Breast epithelium (tissue), 4 donors: ENCODE data around the gene SLC17A3. TPM values are rescaled to one million over a fixed set of nuclear protein-coding genes. Genes with fewer than 3 reads are reported as not detected.

ENCODE experiments used
- DNase-seq, 2 donors: peaks; one replicate each; pipeline ENCODE4 v3.0.0-alpha.2; 2019; ENCODE audit warnings: low spot score in 2 of 2
- H3K27ac ChIP-seq, 2 donors: fragments of 200-600 bp; sonication (generic) in 1 of 2; one replicate each; pipeline ENCODE4 v1.5.1; 2016 to 2019; ENCODE audit warnings: mild to moderate bottlenecking in 1 of 2
- H3K27me3 ChIP-seq, 2 donors: fragments of 200-600 bp; sonication (generic) in 1 of 2; one replicate each; pipeline versions ENCODE4 v1.5.1 to v1.6.0; 2017 to 2019; ENCODE audit warnings: control low read depth in 1 of 2, mild to moderate bottlenecking in 1 of 2
- H3K36me3 ChIP-seq: fragments of 200-600 bp; one replicate; pipeline ENCODE4 v1.5.1; 2019
- H3K4me1 ChIP-seq, 2 donors: fragments of 200-600 bp; sonication (generic); one replicate each; pipeline ENCODE4 v1.5.1; 2016 to 2019; ENCODE audit warnings: control low read depth in 1 of 2
- H3K4me3 ChIP-seq, 3 donors: fragments of 200-600 bp; sonication (generic); 1 replicate in 2 of 3; 2 replicates in 1 of 3; pipeline ENCODE4 v1.5.1; 2016 to 2019; ENCODE audit warnings: mild to moderate bottlenecking in 3 of 3, moderate library complexity in 2 of 3
- H3K9me3 ChIP-seq, 2 donors: fragments of 200-600 bp; sonication (generic) in 1 of 2; one replicate each; pipeline ENCODE4 v1.5.1; 2016 to 2019; ENCODE audit warnings: control low read depth in 1 of 2
- POLR2A ChIP-seq: fragments of 450-650 bp; IDR thresholded peaks from one replicate; pipeline ENCODE4 v1.6.1; 2016; ENCODE audit warnings: antibody characterized with exemption, mild to moderate bottlenecking, moderate library complexity
- POLR2AphosphoS5 ChIP-seq, 3 donors: sonication (generic); formaldehyde crosslinking; IDR thresholded peaks; one replicate each; pipeline ENCODE4 v1.6.1; 2017; ENCODE audit warnings: antibody characterized with exemption in 3 of 3
- intact Hi-C: fragments of 100-400 bp; cut with DNase I; formaldehyde crosslinking; loops from one replicate; pipeline ENCODE4 v1.15.1; 2023; ENCODE audit warnings: low total_unique reads
- total RNA-seq, 3 donors: library from RNA; depleted of rRNA; stranded (reverse); fragments of >200 nt; gene quantifications; one replicate each; pipeline ENCODE4 v1.1.0, GENCODE V29; 2016
- TF ChIP-seq, protein P1 (sequence below), 3 donors: fragments of 450-650 bp; IDR thresholded peaks; one replicate each; pipeline ENCODE4 v1.5.1; 2016 to 2017; ENCODE audit warnings: antibody characterized with exemption in 3 of 3, mild to moderate bottlenecking in 3 of 3, moderate library complexity in 3 of 3

SLC17A3 gene, protein sequence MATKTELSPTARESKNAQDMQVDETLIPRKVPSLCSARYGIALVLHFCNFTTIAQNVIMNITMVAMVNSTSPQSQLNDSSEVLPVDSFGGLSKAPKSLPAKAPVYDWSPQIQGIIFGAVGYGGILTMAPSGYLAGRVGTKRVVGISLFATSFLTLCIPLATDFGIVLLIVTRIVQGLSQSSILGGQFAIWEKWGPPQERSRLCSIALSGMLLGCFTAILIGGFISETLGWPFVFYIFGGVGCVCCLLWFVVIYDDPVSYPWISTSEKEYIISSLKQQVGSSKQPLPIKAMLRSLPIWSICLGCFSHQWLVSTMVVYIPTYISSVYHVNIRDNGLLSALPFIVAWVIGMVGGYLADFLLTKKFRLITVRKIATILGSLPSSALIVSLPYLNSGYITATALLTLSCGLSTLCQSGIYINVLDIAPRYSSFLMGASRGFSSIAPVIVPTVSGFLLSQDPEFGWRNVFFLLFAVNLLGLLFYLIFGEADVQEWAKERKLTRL
- not detected for total RNA-seq

DNA sequence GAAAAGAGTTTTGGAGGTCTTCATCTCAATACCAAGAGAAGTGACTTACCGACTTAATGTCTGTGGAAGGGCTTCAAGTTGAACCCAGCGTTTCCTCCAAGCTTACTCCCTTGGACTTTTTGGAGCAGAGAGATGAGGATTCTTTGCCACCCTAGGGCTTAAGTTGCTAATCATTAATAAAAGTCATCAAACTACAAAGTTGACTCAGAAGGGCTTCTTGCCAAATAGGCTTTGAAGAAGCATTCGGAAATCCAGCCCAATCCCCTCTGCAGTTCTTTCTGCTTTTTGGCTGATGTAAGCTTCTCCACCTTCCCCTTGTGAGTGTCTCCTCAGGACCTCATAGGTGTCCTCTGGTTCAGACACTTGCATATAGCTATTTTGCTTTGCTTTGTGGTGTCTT, at the start of gene SLC17A3:
SLC17A3 (minus strand) TSS at position 126 of the 400 bp plus-strand sequence. CDS start 5,856 bp downstream, outside the sequence.
- Histone ChIP-seq H3K36me3 (no peaks in the 10 kb centered on the region), H3K4me3 (no peak within 1 kb of the TSS), H3K27ac (no peak within 1 kb of the TSS), H3K27me3 (no peaks in the 10 kb centered on the region), H3K4me1 (no peaks in the 10 kb centered on the region), H3K9me3 (no peaks in the 10 kb centered on the region)
- intact Hi-C loops: no loop called here
- TF ChIP-seq POLR2A (no peak), POLR2AphosphoS5 (IDR thresholded peaks at IDR 0.05) (no peak)
- TF ChIP-seq, protein P1, sequence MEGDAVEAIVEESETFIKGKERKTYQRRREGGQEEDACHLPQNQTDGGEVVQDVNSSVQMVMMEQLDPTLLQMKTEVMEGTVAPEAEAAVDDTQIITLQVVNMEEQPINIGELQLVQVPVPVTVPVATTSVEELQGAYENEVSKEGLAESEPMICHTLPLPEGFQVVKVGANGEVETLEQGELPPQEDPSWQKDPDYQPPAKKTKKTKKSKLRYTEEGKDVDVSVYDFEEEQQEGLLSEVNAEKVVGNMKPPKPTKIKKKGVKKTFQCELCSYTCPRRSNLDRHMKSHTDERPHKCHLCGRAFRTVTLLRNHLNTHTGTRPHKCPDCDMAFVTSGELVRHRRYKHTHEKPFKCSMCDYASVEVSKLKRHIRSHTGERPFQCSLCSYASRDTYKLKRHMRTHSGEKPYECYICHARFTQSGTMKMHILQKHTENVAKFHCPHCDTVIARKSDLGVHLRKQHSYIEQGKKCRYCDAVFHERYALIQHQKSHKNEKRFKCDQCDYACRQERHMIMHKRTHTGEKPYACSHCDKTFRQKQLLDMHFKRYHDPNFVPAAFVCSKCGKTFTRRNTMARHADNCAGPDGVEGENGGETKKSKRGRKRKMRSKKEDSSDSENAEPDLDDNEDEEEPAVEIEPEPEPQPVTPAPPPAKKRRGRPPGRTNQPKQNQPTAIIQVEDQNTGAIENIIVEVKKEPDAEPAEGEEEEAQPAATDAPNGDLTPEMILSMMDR (IDR thresholded peaks at IDR 0.05): no peak
- no peak for DNase-seq

DNA sequence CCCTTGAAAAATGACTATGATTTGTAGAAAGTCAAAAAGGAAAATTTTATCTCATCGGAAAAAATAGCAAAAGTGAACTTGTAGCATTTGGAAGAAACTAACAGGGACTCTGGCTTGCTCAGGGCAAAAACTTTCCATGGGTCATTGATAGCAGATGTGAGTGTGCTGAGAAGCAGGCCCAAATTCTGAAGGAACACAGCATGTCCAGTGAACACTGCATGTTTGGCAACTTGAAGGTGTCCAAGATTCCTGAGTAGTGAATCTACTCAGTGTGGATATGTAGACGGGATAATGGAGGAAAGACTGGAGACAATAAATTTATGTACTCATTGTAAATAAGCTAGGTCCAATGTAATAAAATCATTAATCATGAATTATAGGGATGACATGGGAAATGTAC, 48.3 kb upstream of the SLC17A3 start:
- intact Hi-C loops: no loop called here
- no peak for DNase-seq
- no peaks in the 10 kb centered on the region for H3K36me3 ChIP-seq
- H3K4me1 ChIP-seq: no peaks in the 10 kb centered on the region
- no peaks in the 10 kb centered on the region for H3K27me3 ChIP-seq
- H3K4me3 ChIP-seq: no peak overlapping the region
- TF ChIP-seq, protein P1 (IDR thresholded peaks at IDR 0.05): no peak
- TF ChIP-seq POLR2AphosphoS5 (IDR thresholded peaks at IDR 0.05) (no peak), POLR2A (no peak)
- no peak overlapping the region for H3K27ac ChIP-seq
- H3K9me3 ChIP-seq: no peaks in the 10 kb centered on the region

DNA sequence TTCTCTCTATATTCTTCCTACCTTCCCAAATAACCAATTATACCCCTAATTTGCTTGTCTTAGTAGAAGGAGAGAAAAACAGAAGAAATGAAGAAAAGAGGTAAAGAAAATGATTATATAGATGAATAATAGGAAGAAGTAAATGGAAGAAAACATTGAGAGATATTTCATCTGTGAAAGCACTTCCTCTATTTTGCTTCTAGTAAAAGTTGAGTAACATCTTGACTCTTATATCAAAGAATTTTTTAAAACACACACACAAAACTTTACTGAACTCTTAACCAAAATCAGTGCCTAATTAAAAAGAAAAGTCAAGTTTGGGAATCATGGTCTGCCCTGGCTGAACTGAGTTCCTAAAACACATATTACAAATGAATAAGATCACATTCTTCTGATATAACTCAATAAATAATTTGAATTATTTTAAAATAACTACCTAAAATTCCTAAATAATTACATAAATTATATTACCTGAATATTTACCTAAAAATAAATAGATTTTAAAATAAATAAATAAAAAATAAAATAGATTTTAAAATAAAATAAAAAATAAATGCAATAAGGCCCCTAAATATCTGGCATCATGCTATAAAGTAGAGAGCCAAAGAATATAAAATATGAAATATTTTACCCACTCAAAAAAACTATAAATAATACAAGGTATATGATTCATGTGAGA, 47.6 kb upstream of the SLC17A3 start:
- Histone ChIP-seq H3K27me3 (no peaks in the 10 kb centered on the region), H3K36me3 (no peaks in the 10 kb centered on the region), H3K9me3 (no peaks in the 10 kb centered on the region), H3K4me1 (no peaks in the 10 kb centered on the region), H3K4me3 (no peak overlapping the region), H3K27ac (no peak overlapping the region)
- TF ChIP-seq, protein P1 (IDR thresholded peaks at IDR 0.05): no peak
- no peak for TF ChIP-seq POLR2A
- TF ChIP-seq POLR2AphosphoS5 (IDR thresholded peaks at IDR 0.05): no peak
- DNase-seq: no peak
- intact Hi-C loops: no loop called here

DNA sequence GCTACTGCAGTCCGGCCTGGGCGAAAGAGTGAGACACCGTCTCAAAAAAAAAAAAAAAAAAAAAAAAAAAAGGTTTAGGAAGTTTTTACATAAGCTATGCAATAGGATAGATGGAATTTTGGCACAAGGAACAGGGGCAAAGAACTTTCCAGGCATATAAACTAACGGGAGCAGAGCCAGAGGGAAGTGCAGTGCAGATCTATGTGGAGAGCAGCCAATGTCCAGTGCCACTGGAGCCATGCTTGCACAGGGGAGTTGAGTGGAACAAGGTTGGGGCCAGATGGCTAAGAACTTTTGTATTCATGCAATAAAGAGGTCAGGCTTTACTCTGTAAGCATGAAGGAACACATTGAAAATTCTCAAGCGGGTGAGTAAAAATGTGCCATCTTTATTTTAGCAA, 45.6 kb upstream of the SLC17A3 start:
- no peaks in the 10 kb centered on the region for H3K9me3 ChIP-seq
- intact Hi-C loops: no loop called here
- no peak for TF ChIP-seq POLR2AphosphoS5 (IDR thresholded peaks at IDR 0.05)
- TF ChIP-seq, protein P1 (IDR thresholded peaks at IDR 0.05): no peak
- no peak for TF ChIP-seq POLR2A
- DNase-seq: no peak
- no peak overlapping the region for H3K27ac ChIP-seq
- H3K27me3 ChIP-seq: no peaks in the 10 kb centered on the region
- H3K36me3 ChIP-seq: no peaks in the 10 kb centered on the region
- H3K4me1 ChIP-seq: no peaks in the 10 kb centered on the region
- no peak overlapping the region for H3K4me3 ChIP-seq
